GM19438 (cell line): ENCODE measurements around the gene ST6GALNAC4.
"Not testable (repeated sequence)": the region's sequence is repeated elsewhere in the genome, so short reads cannot be mapped to it uniquely, and the experiment has no call there.

Experiments used
- ATAC-seq: cut with Tn5 transposase; IDR thresholded peaks from one replicate; pipeline ENCODE4 v1.9.1; 2021; ENCODE audit warnings: low read depth; ENCODE audit not compliant: unreplicated experiment

The ST6GALNAC4 gene

DNA sequence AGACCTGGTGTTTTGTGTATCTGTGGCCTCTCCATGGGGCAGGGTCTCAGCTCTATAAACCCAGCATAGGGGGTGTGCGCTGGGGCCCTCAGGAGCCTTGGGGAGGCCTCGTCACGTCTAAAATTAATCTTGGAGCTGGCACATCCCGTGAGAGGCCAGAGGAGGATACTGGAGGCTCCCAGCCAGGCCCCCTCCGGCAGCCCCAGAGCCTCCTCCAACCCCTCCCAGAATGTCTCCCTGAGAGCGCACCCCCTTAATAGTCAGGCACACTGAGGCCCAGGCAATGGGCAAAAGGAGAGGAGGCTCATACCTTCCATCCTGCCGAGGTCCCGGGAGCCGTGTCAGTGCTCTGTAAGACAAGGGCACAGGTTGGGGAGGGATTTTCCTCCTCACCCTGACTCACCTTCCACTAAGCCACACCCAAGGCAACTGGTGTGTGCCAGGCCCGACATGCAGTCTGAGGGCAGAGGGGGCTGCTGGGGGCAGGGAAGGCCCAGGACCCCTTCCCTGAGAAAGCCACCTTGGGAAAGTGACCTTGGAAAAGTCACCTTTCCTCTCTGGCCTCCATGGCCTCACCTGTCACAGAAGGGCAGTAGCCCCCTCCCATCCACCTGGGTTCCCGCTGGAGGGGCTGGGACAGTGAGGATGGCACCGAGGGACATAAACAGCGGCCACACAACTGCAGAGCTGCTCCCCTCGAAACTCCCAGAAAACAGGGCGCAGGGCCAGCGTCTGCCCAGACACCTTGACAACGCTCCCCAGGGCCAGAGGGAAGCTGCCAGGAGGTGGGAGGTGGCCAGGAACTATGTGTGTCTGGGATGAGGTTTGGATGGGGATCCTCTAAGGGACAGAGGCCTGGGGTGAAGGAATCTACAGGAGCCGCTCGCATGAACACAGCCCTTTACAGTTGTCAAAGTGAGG is 42.3 kb downstream of the ST6GALNAC4 start:
- ATAC-seq = no peak

GRCh38 chr9:127873886-127874285 is 43.0 kb downstream of the ST6GALNAC4 start:
- no peak for ATAC-seq

GRCh38 chr9:127873223-127873691 is 43.6 kb downstream of the ST6GALNAC4 start:
- ATAC-seq = no peak

DNA sequence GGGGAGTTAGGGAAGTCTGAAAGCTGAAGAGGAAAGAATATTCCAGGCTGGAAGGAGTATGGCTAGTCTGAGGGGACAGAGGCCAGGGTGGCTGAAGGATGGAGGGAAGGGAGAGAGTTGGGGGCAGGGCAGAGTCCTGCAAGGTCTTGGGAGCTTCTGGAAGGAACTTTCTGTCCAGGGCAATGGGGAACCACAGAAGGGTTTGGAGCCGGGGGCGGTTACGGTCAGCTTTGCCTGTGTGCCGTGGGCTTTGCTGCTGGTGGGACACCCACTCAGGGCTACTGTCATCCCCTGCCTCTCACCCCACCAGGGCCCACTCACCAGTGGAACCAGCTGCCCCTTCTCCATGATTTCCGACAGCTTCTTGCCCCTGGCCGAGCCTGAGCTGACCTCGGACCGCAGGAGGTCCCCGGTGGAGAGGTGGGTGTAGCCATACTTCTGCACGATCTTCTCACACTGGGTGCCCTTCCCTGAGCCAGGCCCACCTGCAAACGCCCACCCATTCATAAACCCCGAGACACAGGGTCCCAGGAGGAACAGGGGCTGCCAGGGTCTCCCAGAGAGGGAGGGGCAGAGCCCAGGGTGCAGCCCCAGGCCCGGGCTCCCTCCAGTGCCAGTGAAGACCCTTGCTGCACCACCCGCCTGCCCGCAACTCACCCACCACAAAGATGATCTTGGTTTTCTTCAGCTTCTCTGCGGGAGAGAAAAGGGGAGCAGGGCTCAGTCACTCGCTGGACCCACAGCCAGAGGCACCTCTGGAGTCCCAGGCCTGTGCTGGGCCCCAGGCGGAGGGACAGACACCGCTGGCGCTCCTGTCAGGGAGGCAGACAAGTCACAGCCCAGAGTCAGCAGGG is 44.2 kb downstream of the ST6GALNAC4 start:
- ATAC-seq = no peak

DNA sequence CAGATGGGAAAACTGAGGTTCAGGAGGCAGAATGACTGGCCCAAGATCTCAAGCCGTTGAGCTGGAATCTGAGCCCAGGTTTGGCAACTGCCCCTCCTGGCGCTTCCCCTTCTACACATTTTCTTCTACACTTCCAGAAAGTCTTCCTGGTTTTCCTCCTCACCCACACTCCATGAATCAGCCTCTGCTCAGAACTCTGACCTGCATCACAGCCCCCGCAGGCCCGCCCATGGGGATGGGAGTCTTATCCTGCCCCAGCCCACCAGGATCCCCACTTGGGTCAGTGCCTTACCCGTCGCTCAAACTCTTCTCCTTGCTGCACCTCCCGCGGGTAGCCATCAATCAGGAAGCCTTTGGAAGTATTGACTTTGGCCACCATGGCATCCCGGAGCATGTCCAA is 45.3 kb downstream of the ST6GALNAC4 start:
- ATAC-seq = no peak

GRCh38 chr9:127870887-127871286 is 46.0 kb downstream of the ST6GALNAC4 start:
- ATAC-seq = no peak

- ATAC-seq = not testable (repeated sequence)
Measured at GRCh38 chr9:127870153-127870491, 46.7 kb downstream of the ST6GALNAC4 start.

DNA sequence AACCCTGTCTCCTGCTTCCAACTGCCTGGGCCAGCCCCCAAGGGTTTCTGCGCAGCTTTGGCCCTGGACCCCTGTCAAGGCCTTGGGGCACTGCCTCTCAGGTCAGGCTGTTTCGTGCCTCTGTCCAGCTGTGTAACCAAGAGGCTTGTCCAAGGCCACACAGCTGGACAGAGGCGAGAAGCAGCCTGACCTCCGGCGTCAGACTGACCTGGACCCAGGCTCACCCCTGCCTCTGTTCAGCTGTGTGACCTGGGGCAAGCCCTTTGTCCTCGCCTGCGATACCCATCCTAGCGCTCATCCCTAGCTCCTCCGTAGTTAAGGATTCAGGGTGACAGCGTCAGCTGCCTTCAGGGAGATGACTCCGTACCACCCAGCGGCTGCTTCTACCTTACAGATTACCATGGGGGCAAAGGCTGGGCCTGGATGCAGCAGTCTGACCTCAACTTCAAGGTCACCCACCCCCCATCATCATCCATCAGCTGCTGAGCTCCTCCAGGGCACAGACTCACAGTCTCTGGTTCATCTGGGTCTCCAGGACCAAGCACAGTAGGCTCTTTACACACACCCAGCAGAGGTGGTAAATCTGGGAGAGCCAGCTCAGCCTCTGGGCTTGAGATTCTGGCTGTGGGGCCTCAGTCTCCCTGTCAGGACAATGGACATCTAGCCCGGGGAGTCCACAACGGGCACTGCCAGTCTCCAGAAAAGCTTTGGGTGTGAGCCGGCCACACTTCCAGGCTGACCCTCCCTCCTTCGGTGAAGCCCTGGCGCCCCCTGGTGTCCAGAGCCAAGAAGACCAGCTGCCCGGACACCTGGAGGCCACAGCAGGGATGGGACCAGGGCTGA is 47.3 kb downstream of the ST6GALNAC4 start:
- ATAC-seq = no peak

GRCh38 chr9:127868278-127868902 is 48.5 kb downstream of the ST6GALNAC4 start:
- no peak for ATAC-seq

- no peak for ATAC-seq
Measured at GRCh38 chr9:127867356-127868277, 49.2 kb downstream of the ST6GALNAC4 start.

DNA sequence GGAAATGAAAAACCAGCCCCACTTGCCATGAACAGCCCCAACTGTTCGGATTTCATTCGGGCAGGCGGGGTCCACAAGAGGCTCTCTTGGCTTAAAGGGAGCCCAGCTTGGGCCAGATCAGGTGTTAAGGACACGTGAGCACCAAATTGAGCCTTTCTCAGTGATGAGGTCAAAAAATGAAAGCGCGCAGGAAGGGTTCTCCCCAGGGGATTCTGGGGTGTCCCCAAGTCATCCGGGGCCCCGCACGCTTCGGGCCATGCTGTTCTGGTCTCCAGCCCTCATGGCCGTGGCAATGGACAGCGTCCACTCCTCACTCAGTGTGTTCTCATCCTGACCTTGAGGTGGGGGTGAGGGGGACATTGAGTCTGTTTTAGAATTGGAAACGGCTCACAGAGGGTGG is 50.3 kb downstream of the ST6GALNAC4 start:
- ATAC-seq = no peak

GRCh38 chr9:127865645-127866464 is 51.0 kb downstream of the ST6GALNAC4 start:
- ATAC-seq = no peak

DNA sequence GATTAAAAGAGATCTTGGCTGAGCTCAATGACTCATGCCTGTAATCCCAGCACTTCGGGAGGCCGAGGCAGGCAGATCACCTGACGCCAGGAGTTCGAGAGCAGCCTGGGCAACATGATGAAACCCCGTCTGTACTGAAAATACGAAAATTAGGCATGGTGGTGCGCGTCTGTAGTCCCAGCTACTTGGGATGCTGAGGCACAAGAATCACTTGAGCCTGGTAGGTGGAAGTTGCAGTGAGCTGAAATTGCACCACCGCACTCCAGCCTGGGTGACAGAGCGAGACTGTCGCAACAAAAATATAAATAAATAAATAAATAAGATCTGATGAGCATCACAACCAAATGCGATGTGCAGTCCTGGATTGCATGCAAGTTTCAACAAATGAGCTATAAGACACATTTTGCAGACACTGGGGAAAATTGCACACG is 53.6 kb downstream of the ST6GALNAC4 start:
- no peak for ATAC-seq

- ATAC-seq = no peak
Measured at GRCh38 chr9:127862075-127863011, 54.5 kb downstream of the ST6GALNAC4 start.

GRCh38 chr9:127860779-127861178 is 56.1 kb downstream of the ST6GALNAC4 start:
- ATAC-seq = no peak

DNA sequence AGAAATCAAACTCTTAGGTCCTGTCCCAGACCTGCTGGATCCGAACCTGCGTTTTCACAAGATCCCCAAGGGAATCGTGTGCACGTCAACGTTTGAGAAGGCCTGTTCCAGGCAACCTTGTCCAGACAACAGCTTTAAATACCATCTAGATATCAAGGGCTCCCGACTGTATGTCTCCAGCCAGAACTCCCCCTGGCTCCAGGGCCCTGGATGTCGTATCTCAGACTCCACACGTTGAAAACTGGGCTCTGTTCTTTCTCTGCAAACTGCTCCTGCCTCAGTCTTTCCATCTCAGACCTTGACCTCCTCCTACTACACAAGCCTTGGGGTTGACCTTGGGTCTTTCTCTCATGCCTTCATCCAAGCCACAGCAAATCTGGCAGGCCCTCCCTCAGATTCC is 56.6 kb downstream of the ST6GALNAC4 start:
- ATAC-seq = no peak

DNA sequence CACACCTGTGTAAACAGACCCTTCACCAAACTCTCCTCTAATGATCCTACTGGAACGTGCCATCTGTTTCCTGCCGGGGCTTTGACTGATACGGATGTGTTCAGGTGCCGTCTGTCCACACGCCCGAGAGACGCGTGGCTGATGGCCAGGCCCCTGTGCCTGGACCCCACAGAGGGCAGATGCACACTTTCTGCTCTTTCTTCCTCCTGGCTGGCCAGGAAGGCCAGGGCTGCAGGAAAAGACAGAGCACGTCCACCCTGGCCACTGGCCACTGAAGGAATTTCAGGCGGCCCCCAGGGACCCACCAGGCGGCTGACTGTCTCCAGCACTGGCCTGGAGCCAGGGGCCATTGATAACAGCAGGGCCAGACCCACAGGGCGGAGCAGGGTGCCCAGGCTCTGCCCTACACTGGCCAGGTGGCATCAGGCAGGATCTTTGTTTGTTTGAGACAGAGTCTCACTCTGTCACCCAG is 58.8 kb downstream of the ST6GALNAC4 start:
- no peak for ATAC-seq
